GM18505 (cell line): ENCODE measurements around the gene HIRA.
"Not testable (repeated sequence)": the region's sequence is repeated elsewhere in the genome, so short reads cannot be mapped to it uniquely, and the experiment has no call there.

ENCODE experiments used
- ATAC-seq: cut with Tn5 transposase; IDR thresholded peaks from one replicate; pipeline ENCODE4 v1.9.1; 2021; ENCODE audit not compliant: unreplicated experiment
- POLR2A ChIP-seq: IDR thresholded peaks from 4 replicates; pipeline ENCODE4 v1.6.1; 2011; ENCODE audit warnings: borderline replicate concordance; ENCODE audit not compliant: insufficient read depth, insufficient read length; ENCODE audit errors: extremely low read depth

HIRA gene

GRCh38 chr22:19331474-19331873 lies 100.1 kb downstream of the HIRA start:
- no peak for ATAC-seq
- TF ChIP-seq POLR2A, result no peak

GRCh38 chr22:19330865-19331418 lies 100.6 kb downstream of the HIRA start:
- TF ChIP-seq POLR2A, result no peak
- no peak for ATAC-seq

GRCh38 chr22:19330205-19330604 lies 101.3 kb downstream of the HIRA start:
- ATAC-seq, result not testable (repeated sequence)

GRCh38 chr22:19329454-19329853 lies 102.1 kb downstream of the HIRA start:
- no peak for TF ChIP-seq POLR2A
- no peak for ATAC-seq

- ATAC-seq, result no peak
- TF ChIP-seq POLR2A, result no peak
Observed at GRCh38 chr22:19325296-19325948, 106.1 kb downstream of the HIRA start.

GRCh38 chr22:19323420-19323819 lies 108.1 kb downstream of the HIRA start:
- ATAC-seq, result not testable (repeated sequence)

GRCh38 chr22:19321757-19322156 lies 109.8 kb downstream of the HIRA start:
- no peak for ATAC-seq
- TF ChIP-seq POLR2A, result no peak

GRCh38 chr22:19320136-19320535 lies 111.4 kb downstream of the HIRA start:
- not testable (repeated sequence) for ATAC-seq

GRCh38 chr22:19319281-19319680 lies 112.3 kb downstream of the HIRA start:
- ATAC-seq, result no peak

GRCh38 chr22:19317865-19318264 lies 113.7 kb downstream of the HIRA start:
- no peak for TF ChIP-seq POLR2A
- no peak for ATAC-seq

More at GRCh38 chr22:19319281-19319680, 112.3 kb downstream of the HIRA start:
- TF ChIP-seq POLR2A, result no peak

GRCh38 chr22:19307872-19308271 lies 123.7 kb downstream of the HIRA start:
- no peak for TF ChIP-seq POLR2A
- ATAC-seq, result no peak

GRCh38 chr22:19306535-19306934 lies 125.0 kb downstream of the HIRA start:
- ATAC-seq, result not testable (repeated sequence)

GRCh38 chr22:19304547-19304946 lies 127.0 kb downstream of the HIRA start:
- TF ChIP-seq POLR2A, result no peak
- no peak for ATAC-seq

GRCh38 chr22:19303785-19304184 lies 127.7 kb downstream of the HIRA start:
- no peak for TF ChIP-seq POLR2A
- ATAC-seq, result no peak

- TF ChIP-seq POLR2A, result no peak
- no peak for ATAC-seq
Observed at GRCh38 chr22:19295733-19296132, 135.8 kb downstream of the HIRA start.
